Neutrophil (primary cell): ENCODE measurements around the gene SH3D21.

Experiments
- H3K27ac ChIP-seq: fragments of 200-600 bp; sonication (generic); 2 replicates; pipeline ENCODE4 v1.5.1; 2016; ENCODE audit warnings: mild to moderate bottlenecking, moderate library complexity
- H3K27me3 ChIP-seq: fragments of 200-600 bp; sonication (generic); 2 replicates; pipeline ENCODE4 v1.6.0; 2016; ENCODE audit warnings: mild to moderate bottlenecking
- H3K36me3 ChIP-seq: fragments of 200-600 bp; sonication (generic); 2 replicates; pipeline ENCODE4 v1.5.1; 2017
- H3K4me1 ChIP-seq, 2 experiments: fragments of 200-600 bp in 1 of 2; sonication (generic) in 1 of 2; 1 replicate in 1 of 2; 2 replicates in 1 of 2; pipeline versions ENCODE4 v1.5.1 to v1.6.1; 2013 to 2016; ENCODE audit warnings: low read depth in 1 of 2, low read length in 1 of 2, mild to moderate bottlenecking in 1 of 2, moderate library complexity in 1 of 2; ENCODE audit not compliant: control insufficient read depth in 1 of 2, insufficient read depth in 1 of 2
- H3K4me3 ChIP-seq, 2 experiments: fragments of 200-600 bp in 1 of 2; sonication (generic) in 1 of 2; 1 replicate in 1 of 2; 2 replicates in 1 of 2; pipeline ENCODE4 v1.5.1; 2013 to 2016; ENCODE audit warnings: low read depth in 1 of 2, low read length in 1 of 2, mild to moderate bottlenecking in 1 of 2, moderate library complexity in 1 of 2
- H3K9me3 ChIP-seq: fragments of 200-600 bp; sonication (generic); 2 replicates; pipeline ENCODE4 v1.5.1; 2016
- TF ChIP-seq, protein P1 (sequence below): fragments of 200-600 bp; sonication (generic); IDR thresholded peaks from 2 replicates; pipeline ENCODE4 v1.5.1; 2016; ENCODE audit warnings: antibody characterized with exemption

SH3D21 gene

DNA sequence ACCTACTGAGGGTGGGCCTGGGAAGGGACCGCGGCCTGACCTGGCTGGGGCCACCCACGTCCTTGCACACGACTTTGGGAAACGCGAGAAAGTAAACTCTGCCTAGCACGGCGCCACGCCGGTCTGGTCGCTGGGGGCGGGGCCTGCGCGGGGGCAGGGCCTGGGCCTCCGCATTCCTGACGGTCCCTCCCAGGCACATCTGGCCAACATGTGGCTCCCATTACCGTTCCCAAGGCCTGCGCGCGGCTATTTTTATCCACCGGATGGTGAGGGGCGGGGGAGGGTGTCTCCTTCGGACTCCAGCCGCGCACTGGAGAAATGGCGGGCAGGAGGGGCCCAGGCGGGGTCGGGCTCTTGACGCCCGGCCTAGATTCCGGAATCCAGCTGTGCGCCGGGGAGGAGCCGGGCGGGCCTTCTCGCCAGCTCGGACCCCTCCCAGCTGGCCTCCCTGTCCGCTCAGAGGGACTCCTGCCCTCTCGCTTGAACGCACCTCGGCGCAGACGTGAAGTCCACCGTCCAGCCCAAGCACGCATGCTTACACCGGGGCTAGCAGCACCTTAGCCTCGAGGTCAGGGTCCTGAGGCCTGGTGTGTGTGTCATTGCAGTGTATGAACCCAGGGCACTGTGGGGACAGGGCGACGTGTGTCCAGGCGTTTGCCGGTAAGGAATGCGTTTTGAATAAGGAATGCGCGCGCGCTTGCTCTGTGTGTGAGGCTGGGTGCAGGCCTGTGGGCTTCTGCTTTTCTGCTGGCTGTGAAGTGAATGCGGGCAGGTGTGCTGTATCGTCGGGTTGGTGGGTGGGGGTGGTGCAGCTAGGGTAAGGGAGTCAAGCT, 15.2 kb downstream of the SH3D21 start:
- Histone ChIP-seq H3K27ac (peak overlapping the region; percentile 18), H3K4me1 (peaks cover 38 to 41% of the 10 kb centered on the region in 2 experiments), H3K9me3 (no peaks in the 10 kb centered on the region), H3K27me3 (peaks cover 61% of the 10 kb centered on the region), H3K4me3 (peak overlapping the region; percentile 50 to 82), H3K36me3 (no peaks in the 10 kb centered on the region)
- TF ChIP-seq, protein P1, sequence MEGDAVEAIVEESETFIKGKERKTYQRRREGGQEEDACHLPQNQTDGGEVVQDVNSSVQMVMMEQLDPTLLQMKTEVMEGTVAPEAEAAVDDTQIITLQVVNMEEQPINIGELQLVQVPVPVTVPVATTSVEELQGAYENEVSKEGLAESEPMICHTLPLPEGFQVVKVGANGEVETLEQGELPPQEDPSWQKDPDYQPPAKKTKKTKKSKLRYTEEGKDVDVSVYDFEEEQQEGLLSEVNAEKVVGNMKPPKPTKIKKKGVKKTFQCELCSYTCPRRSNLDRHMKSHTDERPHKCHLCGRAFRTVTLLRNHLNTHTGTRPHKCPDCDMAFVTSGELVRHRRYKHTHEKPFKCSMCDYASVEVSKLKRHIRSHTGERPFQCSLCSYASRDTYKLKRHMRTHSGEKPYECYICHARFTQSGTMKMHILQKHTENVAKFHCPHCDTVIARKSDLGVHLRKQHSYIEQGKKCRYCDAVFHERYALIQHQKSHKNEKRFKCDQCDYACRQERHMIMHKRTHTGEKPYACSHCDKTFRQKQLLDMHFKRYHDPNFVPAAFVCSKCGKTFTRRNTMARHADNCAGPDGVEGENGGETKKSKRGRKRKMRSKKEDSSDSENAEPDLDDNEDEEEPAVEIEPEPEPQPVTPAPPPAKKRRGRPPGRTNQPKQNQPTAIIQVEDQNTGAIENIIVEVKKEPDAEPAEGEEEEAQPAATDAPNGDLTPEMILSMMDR: no peak

- Histone ChIP-seq H3K27ac (peak overlapping the region; percentile 77), H3K4me3 (peak overlapping the region in 1 of 2 experiments; percentile 82), H3K36me3 (no peaks in the 10 kb centered on the region), H3K9me3 (no peaks in the 10 kb centered on the region), H3K4me1 (peaks cover 38 to 41% of the 10 kb centered on the region in 2 experiments), H3K27me3 (peaks cover 67% of the 10 kb centered on the region)
- TF ChIP-seq, protein P1: no peak
Observed at GRCh38 chr1:36322041-36322785, 16.0 kb downstream of the SH3D21 start.

GRCh38 chr1:36322786-36323635, 16.8 kb downstream of the SH3D21 start:
- TF ChIP-seq, protein P1: no peak
- H3K27ac ChIP-seq: peak overlapping the region; percentile 77
- no peaks in the 10 kb centered on the region for H3K36me3 ChIP-seq
- H3K4me1 ChIP-seq: peaks cover 38 to 41% of the 10 kb centered on the region in 2 experiments
- peaks cover 67% of the 10 kb centered on the region for H3K27me3 ChIP-seq
- H3K9me3 ChIP-seq: no peaks in the 10 kb centered on the region
- H3K4me3 ChIP-seq: peak overlapping the region; percentile 76 to 82

GRCh38 chr1:36323636-36324352, 17.6 kb downstream of the SH3D21 start, which contains the start of gene EVA1B:
TSS of gene EVA1B (minus strand) at chr1:36323645. CDS start at chr1:36323037, 608 bp downstream.
- no peaks in the 10 kb centered on the region for H3K9me3 ChIP-seq
- TF ChIP-seq, protein P1: no peak
- H3K27ac ChIP-seq: peak within 1 kb of the TSS; percentile 77
- H3K4me3 ChIP-seq: peak within 1 kb of the TSS; percentile 76 to 82
- H3K4me1 ChIP-seq: peaks cover 38 to 41% of the 10 kb centered on the region in 2 experiments
- H3K27me3 ChIP-seq: peaks cover 67% of the 10 kb centered on the region
- no peaks in the 10 kb centered on the region for H3K36me3 ChIP-seq
